ENCODE results near the gene SCARF1.

The SCARF1 gene

GRCh38 chr17:1628856-1629503, 16.6 kb downstream of the SCARF1 start:
- H3K9me2 ChIP-seq (ENCODE audit: low read depth, low read length) = no peaks in the 10 kb centered on the region
- no peaks in the 10 kb centered on the region for H3K9me3 ChIP-seq (ENCODE audit: low read length)
- H3K27ac ChIP-seq (ENCODE audit: low read depth, low read length, poor library complexity, severe bottlenecking) = peak overlapping the region; percentile 96
- peak overlapping the region; percentile 96 for H3K4me2 ChIP-seq (ENCODE audit: low read length)
- H3K27me3 ChIP-seq (ENCODE audit: insufficient read depth, low read length) = no peaks in the 10 kb centered on the region
- no peaks in the 10 kb centered on the region for H3F3A ChIP-seq (ENCODE audit: insufficient read depth, low read length)
- no peak overlapping the region for H2AFZ ChIP-seq (ENCODE audit: low read length)
- peak overlapping the region; percentile 92 for H3K4me3 ChIP-seq (ENCODE audit: low read depth, low read length, poor library complexity, severe bottlenecking)
- H3K4me1 ChIP-seq (ENCODE audit: insufficient read depth, low read length, severe bottlenecking) = peaks cover 43% of the 10 kb centered on the region
- H3K79me2 ChIP-seq (ENCODE audit: insufficient read depth, low read length) = peaks cover 24% of the 10 kb centered on the region
- H3K36me3 ChIP-seq (ENCODE audit: insufficient read depth, low read length) = peaks cover 35% of the 10 kb centered on the region
- H3K9ac ChIP-seq (ENCODE audit: low read length) = peak overlapping the region; percentile 92
- TF ChIP-seq, protein P1, sequence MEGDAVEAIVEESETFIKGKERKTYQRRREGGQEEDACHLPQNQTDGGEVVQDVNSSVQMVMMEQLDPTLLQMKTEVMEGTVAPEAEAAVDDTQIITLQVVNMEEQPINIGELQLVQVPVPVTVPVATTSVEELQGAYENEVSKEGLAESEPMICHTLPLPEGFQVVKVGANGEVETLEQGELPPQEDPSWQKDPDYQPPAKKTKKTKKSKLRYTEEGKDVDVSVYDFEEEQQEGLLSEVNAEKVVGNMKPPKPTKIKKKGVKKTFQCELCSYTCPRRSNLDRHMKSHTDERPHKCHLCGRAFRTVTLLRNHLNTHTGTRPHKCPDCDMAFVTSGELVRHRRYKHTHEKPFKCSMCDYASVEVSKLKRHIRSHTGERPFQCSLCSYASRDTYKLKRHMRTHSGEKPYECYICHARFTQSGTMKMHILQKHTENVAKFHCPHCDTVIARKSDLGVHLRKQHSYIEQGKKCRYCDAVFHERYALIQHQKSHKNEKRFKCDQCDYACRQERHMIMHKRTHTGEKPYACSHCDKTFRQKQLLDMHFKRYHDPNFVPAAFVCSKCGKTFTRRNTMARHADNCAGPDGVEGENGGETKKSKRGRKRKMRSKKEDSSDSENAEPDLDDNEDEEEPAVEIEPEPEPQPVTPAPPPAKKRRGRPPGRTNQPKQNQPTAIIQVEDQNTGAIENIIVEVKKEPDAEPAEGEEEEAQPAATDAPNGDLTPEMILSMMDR (IDR thresholded peaks at IDR 0.05; ENCODE audit: low read length) = peak; percentile 52
- TF ChIP-seq EZH2 (IDR thresholded peaks at IDR 0.05; ENCODE audit: borderline replicate concordance, low read length) = no peak
- no peaks in the 10 kb centered on the region for H4K20me1 ChIP-seq (ENCODE audit: insufficient read depth, low read length)

DNA sequence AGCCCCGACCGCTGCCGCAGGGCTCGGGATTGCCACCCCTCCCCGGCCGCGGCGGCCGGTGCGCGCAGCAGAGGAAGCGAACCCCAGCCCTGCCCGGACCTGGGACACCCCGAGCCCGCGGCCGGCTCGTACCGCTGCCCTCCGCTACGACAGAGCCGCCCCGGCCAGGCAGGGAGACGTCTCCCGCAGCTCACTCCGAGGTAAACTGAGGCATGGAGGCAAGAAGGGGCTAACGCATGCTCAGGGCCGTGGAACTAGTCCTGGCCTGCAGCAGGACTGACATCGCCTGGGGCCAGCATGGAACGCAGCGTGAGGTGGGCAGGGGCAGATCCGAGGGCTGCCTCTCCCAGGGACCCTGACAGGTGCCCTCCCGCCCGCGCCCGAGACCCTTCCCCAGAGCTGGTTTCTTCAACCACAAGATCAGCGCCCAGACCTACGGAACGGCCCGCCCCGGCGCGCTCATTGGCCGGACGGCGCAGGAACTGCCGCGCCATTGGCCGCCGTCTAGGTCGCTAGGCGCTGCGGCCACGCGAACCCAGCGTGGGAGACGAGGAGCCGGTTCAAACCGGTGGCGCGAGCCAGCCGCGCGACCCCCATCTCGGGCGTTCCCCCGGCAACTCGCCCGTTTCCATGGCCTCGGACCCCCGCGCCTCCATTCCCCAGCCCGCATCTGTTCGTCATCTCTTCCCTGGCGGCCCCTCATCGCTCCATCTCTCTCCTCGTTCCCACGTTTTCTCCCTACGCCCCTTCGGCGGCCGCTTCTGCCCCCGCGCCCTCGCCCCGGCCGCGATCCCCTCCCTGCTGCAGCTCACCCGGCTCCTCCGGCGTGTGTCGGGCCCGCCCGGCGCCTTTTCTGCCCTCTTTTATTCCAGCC, 17.3 kb downstream of the SCARF1 start, which contains the start of gene SLC43A2:
Gene SLC43A2, minus strand, starts transcription at position 853 of the 874 bp plus-strand sequence. CDS start 960 bp downstream, outside the sequence.
- H3K4me1 ChIP-seq (ENCODE audit: insufficient read depth, low read length, severe bottlenecking) = peaks cover 43% of the 10 kb centered on the region
- no peaks in the 10 kb centered on the region for H4K20me1 ChIP-seq (ENCODE audit: insufficient read depth, low read length)
- H3K9ac ChIP-seq (ENCODE audit: low read length) = peak within 1 kb of the TSS; percentile 92
- H3K4me2 ChIP-seq (ENCODE audit: low read length) = peak within 1 kb of the TSS; percentile 96
- peak within 1 kb of the TSS; percentile 92 for H3K4me3 ChIP-seq (ENCODE audit: low read depth, low read length, poor library complexity, severe bottlenecking)
- H3K27ac ChIP-seq (ENCODE audit: low read depth, low read length, poor library complexity, severe bottlenecking) = peak within 1 kb of the TSS; percentile 96
- H3F3A ChIP-seq (ENCODE audit: insufficient read depth, low read length) = no peaks in the 10 kb centered on the region
- TF ChIP-seq EZH2 (IDR thresholded peaks at IDR 0.05; ENCODE audit: borderline replicate concordance, low read length) = no peak
- TF ChIP-seq, protein P1 (IDR thresholded peaks at IDR 0.05; ENCODE audit: low read length) = no peak
- peaks cover 24% of the 10 kb centered on the region for H3K79me2 ChIP-seq (ENCODE audit: insufficient read depth, low read length)
- H3K27me3 ChIP-seq (ENCODE audit: insufficient read depth, low read length) = no peaks in the 10 kb centered on the region
- no peaks in the 10 kb centered on the region for H3K9me3 ChIP-seq (ENCODE audit: low read length)
- H2AFZ ChIP-seq (ENCODE audit: low read length) = no peak within 1 kb of the TSS
- peaks cover 43% of the 10 kb centered on the region for H3K36me3 ChIP-seq (ENCODE audit: insufficient read depth, low read length)
- H3K9me2 ChIP-seq (ENCODE audit: low read depth, low read length) = no peaks in the 10 kb centered on the region

GRCh38 chr17:1627182-1627981, 18.1 kb downstream of the SCARF1 start:
- peaks cover 24% of the 10 kb centered on the region for H3K79me2 ChIP-seq (ENCODE audit: insufficient read depth, low read length)
- H3K4me2 ChIP-seq (ENCODE audit: low read length) = peak overlapping the region; percentile 96
- no peaks in the 10 kb centered on the region for H3F3A ChIP-seq (ENCODE audit: insufficient read depth, low read length)
- peaks cover 47% of the 10 kb centered on the region for H3K36me3 ChIP-seq (ENCODE audit: insufficient read depth, low read length)
- peaks cover 43% of the 10 kb centered on the region for H3K4me1 ChIP-seq (ENCODE audit: insufficient read depth, low read length, severe bottlenecking)
- no peaks in the 10 kb centered on the region for H4K20me1 ChIP-seq (ENCODE audit: insufficient read depth, low read length)
- no peaks in the 10 kb centered on the region for H3K9me2 ChIP-seq (ENCODE audit: low read depth, low read length)
- TF ChIP-seq, protein P1 (IDR thresholded peaks at IDR 0.05; ENCODE audit: low read length) = no peak
- H3K27me3 ChIP-seq (ENCODE audit: insufficient read depth, low read length) = no peaks in the 10 kb centered on the region
- H3K9ac ChIP-seq (ENCODE audit: low read length) = peak overlapping the region; percentile 92
- peak overlapping the region; percentile 96 for H3K27ac ChIP-seq (ENCODE audit: low read depth, low read length, poor library complexity, severe bottlenecking)
- H2AFZ ChIP-seq (ENCODE audit: low read length) = no peak overlapping the region
- H3K4me3 ChIP-seq (ENCODE audit: low read depth, low read length, poor library complexity, severe bottlenecking) = peak overlapping the region; percentile 92
- H3K9me3 ChIP-seq (ENCODE audit: low read length) = no peaks in the 10 kb centered on the region
